Neural cell (in vitro differentiated cells): ENCODE data around the gene GPHN. TPM values are rescaled to one million over a fixed set of nuclear protein-coding genes. Genes with fewer than 3 reads are reported as not detected.

Experiments
- H2AFZ ChIP-seq: fragments of 200-600, 300-800 bp; sonication (generic), shearing (Covaris generic); 2 replicates; pipeline ENCODE4 v1.6.0; 2014; ENCODE audit warnings: low read depth, mild to moderate bottlenecking, antibody characterized with exemption, low read length, moderate library complexity
- H3F3A ChIP-seq: fragments of 200-600 bp; shearing (Covaris generic); 2 replicates; pipeline ENCODE4 v1.6.1; 2016; ENCODE audit warnings: mild to moderate bottlenecking, moderate library complexity, mixed read lengths, antibody characterized with exemption, low read length; ENCODE audit not compliant: insufficient read depth, poor library complexity, severe bottlenecking
- H3K27ac ChIP-seq: fragments of 200-600, 300-800 bp; sonication (generic), shearing (Covaris generic); 2 replicates; pipeline ENCODE4 v1.5.1; 2014; ENCODE audit warnings: mild to moderate bottlenecking, low read length, moderate library complexity
- H3K27me3 ChIP-seq: fragments of 300-800, 200-600 bp; sonication (generic), shearing (Covaris generic); 2 replicates; pipeline ENCODE4 v1.6.0; 2014; ENCODE audit warnings: mild to moderate bottlenecking, low read depth, low read length, moderate library complexity; ENCODE audit not compliant: insufficient read depth
- H3K36me3 ChIP-seq: fragments of 300-800, 200-600 bp; sonication (generic), shearing (Covaris generic); 2 replicates; pipeline ENCODE4 v1.5.1; 2014; ENCODE audit warnings: mild to moderate bottlenecking, antibody characterized with exemption, low read length, moderate library complexity; ENCODE audit not compliant: insufficient read depth
- H3K4me2 ChIP-seq: fragments of 300-800, 200-600 bp; sonication (generic), shearing (Covaris generic); 2 replicates; pipeline ENCODE4 v1.6.0; 2014; ENCODE audit warnings: mild to moderate bottlenecking, low read length
- H3K4me3 ChIP-seq: fragments of 300-800, 200-600 bp; sonication (generic), shearing (Covaris generic); 2 replicates; pipeline ENCODE4 v1.5.1; 2014; ENCODE audit warnings: mild to moderate bottlenecking, low read length, moderate library complexity
- H3K79me2 ChIP-seq: fragments of 200-600 bp; shearing (Covaris generic); replicated peaks from 2 replicates; pipeline ENCODE4 v1.6.0; 2014; ENCODE audit warnings: mild to moderate bottlenecking, low read length, moderate library complexity; ENCODE audit not compliant: insufficient read depth
- H3K9ac ChIP-seq: fragments of 300-800, 200-600 bp; sonication (generic), shearing (Covaris generic); 2 replicates; pipeline ENCODE4 v1.6.1; 2016; ENCODE audit warnings: mild to moderate bottlenecking, low read length, mixed read lengths
- H3K9me2 ChIP-seq: fragments of 200-600 bp; shearing (Covaris generic); 2 replicates; pipeline ENCODE4 v1.6.1; 2016; ENCODE audit warnings: mild to moderate bottlenecking, low read length, mixed read lengths; ENCODE audit not compliant: insufficient read depth
- H3K9me3 ChIP-seq: fragments of 200-600, 300-800 bp; sonication (generic), shearing (Covaris generic); 2 replicates; pipeline ENCODE4 v1.6.1; 2016; ENCODE audit warnings: mild to moderate bottlenecking, mixed run types, low read length, moderate library complexity, mixed read lengths
- H4K20me1 ChIP-seq: fragments of 200-600 bp; shearing (Covaris generic); 2 replicates; pipeline ENCODE4 v1.6.1; 2016; ENCODE audit warnings: mild to moderate bottlenecking, mixed run types; ENCODE audit not compliant: insufficient read depth
- CTCF ChIP-seq: fragments of 450-650 bp; IDR thresholded peaks from 2 replicates; pipeline ENCODE4 v1.5.1; 2014; ENCODE audit warnings: antibody characterized with exemption, mild to moderate bottlenecking, moderate library complexity; ENCODE audit not compliant: poor library complexity, severe bottlenecking
- EP300 ChIP-seq: fragments of 450-650 bp; conservative IDR thresholded peaks from 2 replicates; pipeline ENCODE4 v1.6.1; 2014; ENCODE audit warnings: antibody characterized with exemption, mild to moderate bottlenecking, moderate library complexity; ENCODE audit not compliant: poor library complexity, severe bottlenecking
- EZH2 ChIP-seq: fragments of 200-600, 300-800 bp; shearing (Covaris generic), sonication (generic); IDR thresholded peaks from 2 replicates; pipeline ENCODE4 v1.6.1; 2014; ENCODE audit warnings: antibody characterized with exemption, low read length, borderline replicate concordance, mild to moderate bottlenecking; ENCODE audit not compliant: insufficient read depth, poor library complexity, severe bottlenecking
- MXI1 ChIP-seq: fragments of 450-650 bp; conservative IDR thresholded peaks from 2 replicates; pipeline ENCODE4 v1.6.1; 2014; ENCODE audit warnings: antibody characterized with exemption, mild to moderate bottlenecking; ENCODE audit not compliant: poor library complexity, severe bottlenecking
- POLR2AphosphoS5 ChIP-seq: IDR thresholded peaks from 2 replicates; pipeline ENCODE4 v1.6.1; 2012
- RAD21 ChIP-seq: fragments of 450-650 bp; conservative IDR thresholded peaks from 2 replicates; pipeline ENCODE4 v1.6.1; 2014; ENCODE audit warnings: antibody characterized with exemption, mild to moderate bottlenecking, moderate library complexity
- REST ChIP-seq: IDR thresholded peaks from 2 replicates; pipeline ENCODE4 v1.6.1; 2012; ENCODE audit warnings: borderline replicate concordance
- SMC3 ChIP-seq: fragments of 450-650 bp; conservative IDR thresholded peaks from 2 replicates; pipeline ENCODE4 v1.6.1; 2014; ENCODE audit warnings: antibody characterized with exemption, mild to moderate bottlenecking, moderate library complexity; ENCODE audit not compliant: poor library complexity
- TAF1 ChIP-seq: IDR thresholded peaks from 2 replicates; pipeline ENCODE4 v1.6.1; 2012; ENCODE audit warnings: low read depth
- polyA plus RNA-seq: library from polyadenylated mRNA; depleted of rRNA; stranded (reverse); fragments of >200 nt; gene quantifications from 2 replicates; pipeline ENCODE4 v1.2.3, GENCODE V29; 2014

Gene GPHN
- polyA plus RNA-seq, 1 donor from 2014 or later = 135 TPM

- no peaks in the 10 kb centered on the region for H4K20me1 ChIP-seq
- no peak overlapping the region for H3K4me2 ChIP-seq
- no peaks in the 10 kb centered on the region for H3K9me2 ChIP-seq
- H2AFZ ChIP-seq = no peak overlapping the region
- H3K27me3 ChIP-seq = no peaks in the 10 kb centered on the region
- H3K36me3 ChIP-seq = no peaks in the 10 kb centered on the region
- H3K27ac ChIP-seq = no peak overlapping the region
- TF ChIP-seq REST = no peak
- no peak for TF ChIP-seq TAF1
- no peak for TF ChIP-seq POLR2AphosphoS5
- TF ChIP-seq SMC3 = no peak
- no peak for TF ChIP-seq EP300
- no peak for TF ChIP-seq CTCF
- TF ChIP-seq EZH2 = no peak
- no peak for TF ChIP-seq MXI1
- no peak for TF ChIP-seq RAD21
- no peak overlapping the region for H3K4me3 ChIP-seq
- H3K9ac ChIP-seq = no peak overlapping the region
- no peaks in the 10 kb centered on the region for H3F3A ChIP-seq
- H3K9me3 ChIP-seq = no peaks in the 10 kb centered on the region
- H3K79me2 ChIP-seq = peaks cover 5% of the 10 kb centered on the region
These were observed 130.7 kb downstream of the GPHN start for GRCh38 chr14:66638689-66639088.

GRCh38 chr14:66641861-66642635, 134.1 kb downstream of the GPHN start:
- Histone ChIP-seq H3K9ac (no peak overlapping the region), H3K4me2 (no peak overlapping the region), H3K4me3 (no peak overlapping the region), H3K27me3 (no peaks in the 10 kb centered on the region), H3K79me2 (no peaks in the 10 kb centered on the region), H3K9me3 (no peaks in the 10 kb centered on the region), H3K27ac (no peak overlapping the region), H3F3A (no peaks in the 10 kb centered on the region), H2AFZ (no peak overlapping the region), H4K20me1 (no peaks in the 10 kb centered on the region), H3K36me3 (no peaks in the 10 kb centered on the region), H3K9me2 (no peaks in the 10 kb centered on the region)
- TF ChIP-seq TAF1 (no peak), CTCF (no peak), POLR2AphosphoS5 (no peak)
